ENCODE data around the gene CYP27B1. TPM values are rescaled to one million over a fixed set of nuclear protein-coding genes. Genes with fewer than 3 reads are reported as not detected.
A peak's percentile ranks its signal among the peaks of the same experiment; 100 is the strongest.

CYP27B1 gene, protein sequence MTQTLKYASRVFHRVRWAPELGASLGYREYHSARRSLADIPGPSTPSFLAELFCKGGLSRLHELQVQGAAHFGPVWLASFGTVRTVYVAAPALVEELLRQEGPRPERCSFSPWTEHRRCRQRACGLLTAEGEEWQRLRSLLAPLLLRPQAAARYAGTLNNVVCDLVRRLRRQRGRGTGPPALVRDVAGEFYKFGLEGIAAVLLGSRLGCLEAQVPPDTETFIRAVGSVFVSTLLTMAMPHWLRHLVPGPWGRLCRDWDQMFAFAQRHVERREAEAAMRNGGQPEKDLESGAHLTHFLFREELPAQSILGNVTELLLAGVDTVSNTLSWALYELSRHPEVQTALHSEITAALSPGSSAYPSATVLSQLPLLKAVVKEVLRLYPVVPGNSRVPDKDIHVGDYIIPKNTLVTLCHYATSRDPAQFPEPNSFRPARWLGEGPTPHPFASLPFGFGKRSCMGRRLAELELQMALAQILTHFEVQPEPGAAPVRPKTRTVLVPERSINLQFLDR
- 1 to 10 TPM; 1.9 to 2.3 TPM for total RNA-seq

DNA sequence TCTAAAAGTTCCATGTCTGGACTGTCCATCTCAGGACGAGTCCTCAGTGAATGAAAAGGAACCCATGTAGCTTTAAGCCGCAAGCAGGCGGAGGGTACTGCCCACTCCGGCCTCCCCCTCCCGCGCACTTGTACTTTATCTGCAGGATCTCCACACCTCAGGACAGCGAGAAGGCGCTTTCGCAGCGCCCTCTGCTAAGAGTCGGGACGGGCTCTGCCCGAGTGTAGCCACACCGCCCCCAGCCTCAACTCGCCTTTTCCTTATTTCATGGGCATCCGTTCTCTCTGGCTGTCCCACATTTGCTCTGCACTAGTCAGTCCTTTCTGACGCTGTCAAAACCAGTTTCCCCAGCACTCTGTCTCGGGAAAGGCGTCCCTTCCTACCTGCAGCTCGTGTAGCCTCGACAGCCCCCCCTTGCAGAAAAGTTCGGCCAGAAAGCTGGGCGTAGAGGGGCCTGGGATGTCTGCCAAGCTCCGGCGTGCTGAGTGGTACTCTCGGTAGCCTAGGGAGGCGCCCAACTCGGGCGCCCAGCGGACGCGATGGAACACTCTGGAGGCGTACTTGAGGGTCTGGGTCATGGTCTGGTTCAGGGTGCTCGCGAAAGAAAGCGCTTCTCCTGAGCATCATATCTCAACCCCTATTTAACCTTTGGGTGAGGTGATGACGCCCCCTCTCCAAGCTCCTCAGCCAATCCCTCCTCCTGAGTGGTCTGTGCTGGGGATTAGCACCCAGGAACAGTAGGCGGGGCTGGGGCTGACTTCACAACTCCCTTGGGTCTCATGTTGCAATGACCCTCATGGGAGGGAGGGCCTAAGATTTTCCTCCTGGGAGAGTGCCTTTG lies at the start of gene CYP27B1:
Gene CYP27B1, minus strand, starts transcription at position 615 of the 841 bp plus-strand sequence. Its CDS starts 37 bp downstream, at position 578.
- POLR2A ChIA-PET: no interaction called here
- peaks cover 46% of the 10 kb centered on the region for H3K4me1 Mint-ChIP-seq
- peaks cover 14% of the 10 kb centered on the region for H3K36me3 Mint-ChIP-seq (ENCODE audit: low read depth)
- peak within 1 kb of the TSS; percentile 77 for H3K4me3 Mint-ChIP-seq
- CTCF ChIA-PET: interaction anchor here (0.6 to 5.8 kb wide), 10 partner anchors 7 to 308 kb away, joined by 3 to 56 read pairs (median 4); partner anchors contain the start of gene MARCHF9
- peaks cover 17% of the 10 kb centered on the region for H3K27me3 Mint-ChIP-seq
- H3K27ac Mint-ChIP-seq: no peak within 1 kb of the TSS
- DNase-seq: no peak
- H3K9me3 Mint-ChIP-seq: no peaks in the 10 kb centered on the region

DNA sequence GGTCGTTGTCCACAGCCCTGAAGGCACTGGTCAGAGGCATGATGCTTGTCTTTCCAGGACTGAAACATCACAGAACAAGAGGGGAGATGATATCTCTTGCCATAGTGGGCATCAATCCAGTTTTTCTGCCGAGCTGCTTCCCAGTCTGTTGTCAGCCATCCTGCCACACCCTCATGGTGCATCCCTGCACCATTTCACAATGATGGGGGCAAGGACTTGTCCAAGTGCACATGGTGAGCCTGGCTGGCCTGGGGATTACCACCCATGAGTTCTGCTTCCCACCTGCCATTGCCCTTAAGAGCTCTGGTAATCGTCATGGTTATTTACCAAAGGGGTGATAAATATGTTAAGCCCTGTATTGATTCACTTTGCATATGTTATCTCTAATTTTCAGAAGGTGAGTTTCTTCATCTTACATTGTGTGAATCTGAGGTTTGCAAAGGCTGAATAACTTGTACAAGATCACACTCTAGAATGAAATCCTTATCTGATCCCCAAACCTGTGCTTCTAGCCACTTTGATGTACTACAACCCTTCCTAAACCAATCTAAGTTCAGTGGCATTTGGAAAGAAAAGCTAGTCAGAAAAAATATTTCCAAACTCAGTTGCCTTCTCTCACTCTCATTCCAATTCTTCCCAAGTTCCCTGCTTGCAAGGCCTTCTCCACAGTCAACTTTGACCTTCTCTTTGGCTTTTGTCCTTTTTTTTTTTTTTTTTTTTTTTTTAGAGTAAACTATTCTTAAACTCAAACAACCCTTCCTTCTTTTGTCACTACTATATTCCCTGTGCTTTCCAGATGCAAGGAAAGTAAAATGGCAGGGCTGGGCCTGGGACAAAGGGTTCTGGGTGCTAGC lies 49.4 kb upstream of the CYP27B1 start:
- no peaks in the 10 kb centered on the region for H3K27me3 Mint-ChIP-seq
- H3K36me3 Mint-ChIP-seq (ENCODE audit: low read depth): peaks cover 13% of the 10 kb centered on the region
- H3K27ac Mint-ChIP-seq: no peak overlapping the region
- no peak overlapping the region for H3K4me3 Mint-ChIP-seq
- H3K4me1 Mint-ChIP-seq: no peaks in the 10 kb centered on the region
- DNase-seq: no peak
- no peaks in the 10 kb centered on the region for H3K9me3 Mint-ChIP-seq
- ChIA-PET CTCF (interaction anchor here (1.1 kb wide), 1 partner anchor 13 kb away, joined by 6 read pairs; no protein-coding TSS in a partner anchor), POLR2A (no interaction called here)

DNA sequence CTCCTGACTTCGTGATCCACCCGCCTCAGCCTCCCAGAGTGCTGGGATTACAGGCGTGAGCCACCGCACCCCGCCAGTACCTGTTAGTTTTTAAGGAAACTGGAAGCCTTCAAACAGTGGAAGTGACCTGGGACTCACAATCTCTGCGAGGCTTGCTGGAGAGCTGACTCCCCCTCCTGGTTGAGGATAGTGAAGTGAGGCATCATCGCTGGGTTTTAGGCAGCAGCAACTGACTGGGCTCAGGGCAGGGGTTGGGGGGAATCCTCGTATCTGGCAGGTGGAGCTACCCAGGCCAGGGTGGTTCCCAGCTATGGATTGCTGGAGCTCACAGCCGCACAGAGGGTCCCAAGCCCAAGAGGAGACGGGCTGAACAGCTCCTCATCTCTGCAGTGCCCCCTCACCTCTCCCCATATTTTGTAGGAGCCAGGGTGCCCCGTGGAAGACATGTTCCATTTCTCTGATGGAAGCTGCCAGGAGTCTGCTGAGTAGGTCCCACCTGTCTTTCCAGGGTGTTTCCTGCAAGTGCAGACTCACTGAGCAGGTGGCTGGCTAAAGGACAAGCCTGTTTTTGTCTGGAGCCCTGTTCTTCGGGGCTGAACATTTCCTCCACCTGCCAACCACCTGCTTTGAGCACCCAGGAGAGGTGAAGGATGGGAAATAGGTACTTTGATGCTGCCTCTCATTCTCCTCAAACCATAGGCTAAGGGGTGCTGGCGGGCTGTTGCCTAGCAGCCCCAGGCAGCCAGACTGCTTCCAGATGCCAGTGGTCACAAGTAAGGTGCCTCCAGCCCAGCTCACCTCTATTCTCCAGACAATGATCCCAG lies 48.5 kb upstream of the CYP27B1 start:
- Mint-ChIP-seq H3K36me3 (ENCODE audit: low read depth) (peaks cover 8% of the 10 kb centered on the region), H3K27me3 (no peaks in the 10 kb centered on the region), H3K27ac (no peak overlapping the region), H3K4me3 (no peak overlapping the region), H3K9me3 (no peaks in the 10 kb centered on the region), H3K4me1 (no peaks in the 10 kb centered on the region)
- no peak for DNase-seq
- POLR2A ChIA-PET: no interaction called here
- CTCF ChIA-PET: interaction anchor here (0.6 to 1.1 kb wide), 3 partner anchors 12 to 92 kb away, joined by 3 to 6 read pairs (median 3); partner anchors contain the start of gene CTDSP2

- DNase-seq: no peak
- no peaks in the 10 kb centered on the region for H3K9me3 Mint-ChIP-seq
- no peaks in the 10 kb centered on the region for H3K27me3 Mint-ChIP-seq
- ChIA-PET CTCF (interaction anchor here (0.9 kb wide), 1 partner anchor 33 kb away, joined by 3 read pairs; the partner anchor contains the start of gene CTDSP2), POLR2A (no interaction called here)
- H3K27ac Mint-ChIP-seq: no peak overlapping the region
- no peak overlapping the region for H3K4me3 Mint-ChIP-seq
- H3K36me3 Mint-ChIP-seq (ENCODE audit: low read depth): peaks cover 8% of the 10 kb centered on the region
- no peaks in the 10 kb centered on the region for H3K4me1 Mint-ChIP-seq
These were observed 47.3 kb upstream of the CYP27B1 start for GRCh38 chr12:57813971-57814772.

- ChIA-PET POLR2A (no interaction called here), CTCF (interaction anchor here (0.7 to 2.3 kb wide), 4 partner anchors 9 to 17 kb away, joined by 3 to 9 read pairs (median 4); no protein-coding TSS in a partner anchor)
- Mint-ChIP-seq H3K27ac (no peak overlapping the region), H3K36me3 (ENCODE audit: low read depth) (peaks cover 3% of the 10 kb centered on the region), H3K27me3 (no peaks in the 10 kb centered on the region), H3K4me3 (no peak overlapping the region), H3K4me1 (no peaks in the 10 kb centered on the region), H3K9me3 (no peaks in the 10 kb centered on the region)
- DNase-seq: no peak
These were observed 46.5 kb upstream of the CYP27B1 start for GRCh38 chr12:57813111-57813970.

DNA sequence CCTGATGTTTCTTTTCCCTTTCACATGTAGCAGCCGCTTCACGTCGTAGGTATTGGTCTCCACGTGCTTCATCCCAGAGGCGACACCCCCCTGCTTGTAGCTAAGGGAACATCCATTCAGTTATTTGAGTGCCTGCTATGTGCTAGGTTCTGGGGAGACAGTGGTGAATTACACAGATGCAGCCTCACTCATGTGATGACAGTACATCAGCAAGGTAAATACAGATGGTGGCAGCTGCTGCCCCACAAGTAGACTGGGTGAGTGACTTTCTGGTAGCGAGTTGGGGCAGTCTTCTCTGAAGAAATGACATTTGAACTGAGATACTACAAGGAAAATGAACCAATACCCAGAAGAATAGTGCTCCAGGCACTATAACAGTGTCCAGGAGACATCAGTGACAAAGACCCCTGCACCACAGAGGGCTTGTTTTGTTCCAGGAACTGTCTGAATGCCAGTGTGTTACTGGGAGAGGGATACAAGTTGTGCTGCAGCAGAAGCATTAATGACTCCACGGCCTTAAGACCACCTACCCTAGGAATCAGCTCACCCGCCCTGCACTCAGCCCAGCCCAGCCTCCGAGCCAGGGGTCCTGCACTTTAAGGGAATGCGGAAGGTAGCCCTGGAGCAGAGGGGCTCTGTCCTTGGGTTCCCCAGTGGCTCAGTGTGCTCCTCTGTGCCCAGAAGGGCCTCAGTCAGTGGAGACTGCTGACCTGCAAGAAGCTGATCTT lies 44.3 kb upstream of the CYP27B1 start:
- H3K27me3 Mint-ChIP-seq: no peaks in the 10 kb centered on the region
- no peak for DNase-seq
- no peaks in the 10 kb centered on the region for H3K9me3 Mint-ChIP-seq
- ChIA-PET CTCF (interaction anchor here (1.0 to 2.3 kb wide), 5 partner anchors 9 to 75 kb away, joined by 3 to 9 read pairs (median 4); no protein-coding TSS in a partner anchor), POLR2A (no interaction called here)
- no peak overlapping the region for H3K4me3 Mint-ChIP-seq
- peaks cover 3% of the 10 kb centered on the region for H3K36me3 Mint-ChIP-seq (ENCODE audit: low read depth)
- no peaks in the 10 kb centered on the region for H3K4me1 Mint-ChIP-seq
- H3K27ac Mint-ChIP-seq: no peak overlapping the region

DNA sequence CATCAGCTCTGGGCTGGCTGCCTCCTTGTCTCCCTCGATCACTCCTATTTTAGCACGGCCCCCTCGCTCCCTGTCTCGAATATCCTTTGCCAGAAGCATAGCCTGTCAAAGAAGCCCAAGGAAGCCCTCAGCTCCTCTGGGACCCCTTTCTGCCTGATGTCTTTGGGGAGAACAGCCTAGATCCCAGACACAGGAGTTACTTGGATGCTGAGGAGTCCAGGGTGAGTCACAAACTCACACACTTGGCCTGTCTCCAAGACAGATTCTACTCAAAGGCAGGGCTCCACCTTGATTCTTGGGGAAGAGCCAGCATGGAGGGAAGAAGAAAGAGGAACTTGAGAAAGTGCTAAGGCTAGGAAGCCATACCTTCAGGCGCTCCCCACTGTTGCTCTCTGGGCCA lies 43.6 kb upstream of the CYP27B1 start:
- H3K27ac Mint-ChIP-seq: no peak overlapping the region
- POLR2A ChIA-PET: no interaction called here
- CTCF ChIA-PET: interaction anchor here (1.0 to 1.6 kb wide), 5 partner anchors 10 to 76 kb away, joined by 3 to 4 read pairs (median 3); no protein-coding TSS in a partner anchor
- no peaks in the 10 kb centered on the region for H3K9me3 Mint-ChIP-seq
- no peaks in the 10 kb centered on the region for H3K27me3 Mint-ChIP-seq
- DNase-seq: no peak
- no peak overlapping the region for H3K4me3 Mint-ChIP-seq
- peaks cover 3% of the 10 kb centered on the region for H3K36me3 Mint-ChIP-seq (ENCODE audit: low read depth)
- H3K4me1 Mint-ChIP-seq: no peaks in the 10 kb centered on the region

GRCh38 chr12:57809425-57809824 lies 42.5 kb upstream of the CYP27B1 start:
- Mint-ChIP-seq H3K9me3 (no peaks in the 10 kb centered on the region), H3K27ac (no peak overlapping the region), H3K27me3 (no peaks in the 10 kb centered on the region), H3K4me1 (no peaks in the 10 kb centered on the region), H3K36me3 (ENCODE audit: low read depth) (peaks cover 3% of the 10 kb centered on the region), H3K4me3 (no peak overlapping the region)
- ChIA-PET CTCF (interaction anchor here (1.6 kb wide), 1 partner anchor 94 kb away, joined by 3 read pairs; no protein-coding TSS in a partner anchor), POLR2A (no interaction called here)
- no peak for DNase-seq

DNA sequence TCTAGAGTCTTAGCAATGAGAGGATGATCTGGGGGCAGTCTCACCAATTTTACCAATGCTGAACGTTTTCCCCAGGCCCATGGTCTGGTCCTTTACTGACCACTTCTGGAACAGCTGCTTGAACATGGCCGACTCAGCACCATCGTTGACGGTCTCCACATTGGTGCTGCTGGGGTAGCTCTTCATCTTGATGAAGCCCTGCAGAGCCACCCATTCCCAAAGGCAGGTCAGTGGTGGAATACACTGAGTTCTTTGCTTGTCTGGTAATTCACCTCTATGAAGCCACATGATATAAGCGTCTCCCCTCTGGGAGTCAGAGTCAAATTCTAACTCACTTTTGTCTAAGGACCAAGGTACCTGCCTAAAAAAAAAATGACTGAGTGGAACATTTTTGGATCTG lies 41.5 kb upstream of the CYP27B1 start:
- Mint-ChIP-seq H3K27ac (no peak overlapping the region), H3K4me1 (no peaks in the 10 kb centered on the region), H3K27me3 (no peaks in the 10 kb centered on the region), H3K4me3 (no peak overlapping the region), H3K36me3 (ENCODE audit: low read depth) (peaks cover 3% of the 10 kb centered on the region), H3K9me3 (no peaks in the 10 kb centered on the region)
- POLR2A ChIA-PET: no interaction called here
- DNase-seq: no peak
- CTCF ChIA-PET: interaction anchor here (0.7 to 1.6 kb wide), 4 partner anchors 10 to 95 kb away, joined by 3 to 5 read pairs (median 3); partner anchors contain the start of gene AVIL

DNA sequence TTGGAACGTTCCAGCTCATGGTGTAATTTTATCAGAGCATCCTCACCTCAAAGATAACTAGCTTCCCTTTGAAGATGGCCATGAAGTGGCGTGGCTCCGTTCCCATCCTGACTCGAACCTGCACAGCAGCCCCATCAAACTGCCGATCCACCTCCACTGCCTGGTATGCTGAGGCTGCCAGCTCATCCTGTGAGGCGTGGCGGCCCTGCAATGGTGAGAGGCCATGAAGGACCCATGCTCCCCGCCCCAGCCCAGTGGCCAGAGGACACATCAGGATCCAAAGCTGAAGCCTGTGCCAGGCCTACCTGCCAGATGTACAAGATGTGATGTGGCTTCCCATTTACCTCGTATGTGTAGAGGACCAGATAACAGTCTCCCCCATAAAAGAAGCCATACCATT lies 40.4 kb upstream of the CYP27B1 start:
- Mint-ChIP-seq H3K36me3 (ENCODE audit: low read depth) (peaks cover 3% of the 10 kb centered on the region), H3K27ac (no peak overlapping the region), H3K27me3 (no peaks in the 10 kb centered on the region), H3K9me3 (no peaks in the 10 kb centered on the region), H3K4me3 (no peak overlapping the region), H3K4me1 (no peaks in the 10 kb centered on the region)
- POLR2A ChIA-PET: no interaction called here
- CTCF ChIA-PET: interaction anchor here (0.6 to 1.5 kb wide), 3 partner anchors 11 to 100 kb away, joined by 3 to 4 read pairs (median 3); partner anchors contain the start of gene AVIL
- DNase-seq: no peak

Data from activated CD4-positive, alpha-beta T cell treated with anti-CD3 and anti-CD28 coated beads, Interleukin-2, amount 10 ng/mL, durations not matched to agents 7 days and 5 days (primary cell).